Measurements from ENCODE around the gene LAMB4.

LAMB4 gene

GRCh38 chr7:108109221-108109908, 20.8 kb downstream of the LAMB4 start:
- no peak for DNase-seq

DNA sequence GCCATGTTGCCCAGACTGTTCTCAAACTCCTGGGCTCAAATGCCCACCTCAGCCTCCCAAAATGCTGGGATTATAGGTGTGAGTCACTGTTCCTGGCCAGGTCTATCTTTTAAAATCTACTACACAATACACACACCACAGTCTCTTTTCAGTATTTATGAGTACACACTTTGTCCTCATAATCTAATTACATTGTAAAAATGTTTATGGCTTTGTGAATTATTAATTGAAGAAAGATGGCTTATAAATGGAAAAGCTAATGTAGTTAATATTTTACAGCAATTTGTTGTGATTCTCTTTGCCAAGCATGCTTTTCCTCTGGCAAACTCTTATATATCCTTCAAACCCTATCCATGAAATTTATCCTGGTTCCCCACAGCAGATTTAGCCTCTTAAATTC, 22.0 kb downstream of the LAMB4 start:
- no peak for DNase-seq

DNA sequence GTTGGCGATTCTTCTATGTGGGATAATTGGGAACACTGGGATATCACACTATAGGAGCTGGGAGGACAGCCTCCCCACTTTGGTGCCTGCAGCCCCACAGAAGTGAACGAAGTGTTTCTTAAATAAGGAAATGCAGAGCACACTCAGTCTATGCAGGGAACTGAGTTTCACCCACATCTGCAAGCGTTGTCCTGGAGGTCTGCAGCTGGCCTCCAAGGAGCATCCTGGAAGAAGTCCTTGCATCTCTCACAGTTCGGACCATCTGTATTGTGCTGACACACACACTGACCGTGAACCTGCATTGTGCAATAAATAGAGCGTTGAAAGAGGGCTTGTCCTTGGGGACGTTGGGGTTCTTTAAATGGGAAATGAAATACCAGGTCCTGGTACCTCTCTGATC, 25.8 kb downstream of the LAMB4 start:
- no peak for DNase-seq

DNA sequence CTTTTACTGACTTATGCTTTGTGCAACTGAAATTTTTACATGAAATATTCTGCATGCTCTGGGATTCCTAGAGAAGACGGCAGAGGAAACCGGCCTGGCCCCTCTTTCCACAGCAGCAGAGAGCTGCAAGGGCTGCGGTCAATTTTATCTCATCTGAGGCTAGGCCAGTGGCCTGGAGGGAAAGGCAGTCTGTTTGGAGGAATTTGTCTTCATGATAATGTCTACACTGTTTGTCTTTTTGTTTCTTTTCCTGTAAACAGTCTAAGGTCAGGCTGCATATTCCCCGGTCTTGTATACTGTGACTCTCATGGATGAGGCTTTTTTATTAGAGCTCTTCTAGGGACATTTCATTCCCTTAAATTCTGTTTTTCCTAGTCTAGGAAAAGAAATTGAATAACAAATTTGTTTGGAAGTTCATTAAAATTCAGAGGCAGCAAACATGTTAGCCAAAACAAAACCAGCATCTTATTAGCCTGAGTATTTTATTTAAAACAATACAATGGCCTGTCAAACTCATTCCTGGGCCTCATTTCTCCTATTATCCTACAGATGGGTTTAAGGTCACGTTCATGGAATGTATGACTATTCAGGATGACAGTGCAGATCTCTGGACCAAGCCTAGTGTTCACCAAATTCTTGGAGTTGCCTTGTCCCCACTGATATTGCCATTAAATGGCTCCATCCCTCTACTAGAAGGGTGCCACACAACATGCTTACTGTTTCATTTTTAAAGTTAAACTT, 26.4 kb downstream of the LAMB4 start:
- peak; percentile 68 for DNase-seq

- DNase-seq: no peak
Observed at GRCh38 chr7:108102671-108103312, 27.4 kb downstream of the LAMB4 start.

- no peak for DNase-seq
Observed at GRCh38 chr7:108101759-108102158, 28.4 kb downstream of the LAMB4 start.

GRCh38 chr7:108099713-108100112, 30.4 kb downstream of the LAMB4 start:
- DNase-seq: no peak

DNA sequence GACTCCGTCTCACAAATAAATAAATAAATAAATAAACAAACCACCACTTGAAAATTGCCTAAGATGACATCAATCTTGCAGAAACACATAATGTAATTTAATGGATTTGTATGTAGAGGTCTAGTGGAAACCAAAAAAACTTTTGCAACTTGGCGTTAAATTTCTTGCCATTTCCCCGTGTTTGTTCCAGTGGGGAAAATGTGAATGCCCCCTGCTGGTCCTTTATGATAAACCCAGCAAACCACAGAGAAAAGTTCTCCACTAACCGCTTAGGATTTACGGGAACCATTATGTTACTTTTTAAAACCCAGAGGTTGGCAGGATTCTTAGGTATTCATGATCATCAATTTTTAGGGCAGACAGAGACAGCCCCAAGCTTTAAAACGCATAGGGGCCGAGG, 32.5 kb downstream of the LAMB4 start:
- no peak for DNase-seq

GRCh38 chr7:108096996-108097395, 33.2 kb downstream of the LAMB4 start:
- DNase-seq: no peak

DNA sequence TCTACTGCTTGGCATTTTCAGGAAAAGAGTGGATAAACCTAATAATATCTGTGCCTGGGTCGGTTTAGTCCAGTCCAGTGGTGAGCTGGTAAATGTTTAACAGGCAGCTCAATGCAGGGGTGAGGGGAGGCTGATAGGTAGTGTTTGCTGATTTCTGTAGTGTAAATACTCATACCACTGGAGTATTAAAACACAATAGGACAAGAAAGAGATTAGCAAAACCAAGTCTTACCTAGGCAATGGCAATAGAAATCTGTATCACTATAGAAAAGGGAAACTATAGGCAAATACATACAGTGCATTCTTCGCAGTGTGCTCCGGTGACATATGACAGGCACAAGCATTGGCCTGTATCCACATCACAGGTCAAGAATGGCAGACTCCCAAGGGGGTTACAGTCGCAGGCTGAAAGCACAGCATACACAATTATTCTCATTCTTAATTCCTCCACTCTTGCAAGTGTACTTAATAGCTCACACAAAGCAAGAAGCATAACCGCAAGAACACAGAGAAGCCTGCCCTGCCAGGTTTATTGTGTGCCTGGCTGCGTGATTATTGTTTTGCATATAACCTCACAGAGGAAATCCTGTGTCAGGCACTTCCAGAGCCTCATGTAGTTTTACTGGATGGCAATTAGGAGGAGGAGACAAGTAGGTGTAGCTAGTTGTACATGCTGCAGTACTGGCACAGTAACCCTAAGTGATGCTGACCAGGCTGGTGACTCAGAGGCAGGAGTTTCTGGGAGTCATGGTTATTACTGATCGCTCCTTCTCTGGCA, 35.0 kb downstream of the LAMB4 start:
- DNase-seq: peak; percentile 84

- DNase-seq: peak; percentile 86
Observed at GRCh38 chr7:108094346-108094745, 35.8 kb downstream of the LAMB4 start.

DNA sequence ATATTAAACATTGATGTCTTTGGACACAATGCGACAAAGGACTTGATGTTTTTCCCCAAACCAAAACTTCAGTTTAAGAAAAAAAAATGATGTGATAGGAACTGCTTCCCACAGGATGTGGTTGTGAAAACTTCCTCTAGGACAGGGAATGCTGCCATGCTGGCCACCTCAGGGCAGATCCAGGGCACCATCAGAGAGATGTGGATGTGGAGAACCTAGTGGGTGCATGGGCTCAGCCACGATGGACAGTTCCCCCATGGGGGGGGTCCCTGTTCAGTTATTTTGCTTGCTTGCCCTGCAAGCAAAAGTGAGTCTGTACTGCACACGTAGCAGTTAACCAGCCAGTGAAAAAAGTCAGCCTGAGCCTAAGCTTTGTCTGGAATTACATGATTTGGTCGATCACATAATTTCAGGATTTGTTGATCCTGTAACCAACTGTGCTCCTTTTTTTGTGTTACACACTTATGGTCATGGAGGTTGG, 36.3 kb downstream of the LAMB4 start:
- DNase-seq: peak; percentile 50

GRCh38 chr7:108093341-108093740, 36.8 kb downstream of the LAMB4 start:
- DNase-seq: no peak

DNA sequence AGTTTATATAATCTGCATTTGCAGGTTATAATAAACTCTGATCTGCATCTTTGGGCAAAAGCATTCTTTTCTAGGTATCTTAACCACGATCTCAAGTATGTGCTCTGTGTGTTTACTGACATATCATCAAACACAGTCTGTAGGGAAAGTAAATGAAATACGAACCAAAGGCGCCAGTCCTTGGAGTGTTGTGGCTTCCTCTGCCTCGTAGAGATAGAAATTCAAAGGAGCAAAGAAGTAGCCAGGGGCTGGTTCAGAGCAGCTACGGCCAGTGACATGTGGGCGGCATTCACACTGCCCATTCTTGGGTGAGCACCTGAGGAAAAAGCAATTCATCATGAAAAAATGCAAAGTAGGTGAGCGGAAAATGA, 38.7 kb downstream of the LAMB4 start:
- no peak for DNase-seq

GRCh38 chr7:108090791-108091460, 39.2 kb downstream of the LAMB4 start:
- DNase-seq: peak; percentile 36

DNA sequence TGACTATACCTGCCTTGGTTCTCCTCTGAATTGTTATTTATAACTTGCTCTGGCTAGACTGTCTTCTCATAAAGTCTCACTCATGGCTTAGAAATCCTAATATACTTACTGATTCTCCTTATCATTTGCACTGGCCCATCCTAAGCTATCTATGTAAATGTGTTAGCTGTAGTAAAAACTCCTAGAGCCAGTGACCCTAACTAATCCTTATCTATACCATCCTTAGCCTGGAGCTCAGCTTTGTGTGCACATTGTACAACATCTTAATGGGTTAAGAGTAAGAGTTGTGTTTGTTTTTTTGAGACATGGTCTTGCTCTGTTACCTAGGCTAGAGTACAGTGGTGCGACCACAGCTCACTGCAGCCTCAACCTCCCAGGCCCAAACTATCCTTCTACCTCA, 40.8 kb downstream of the LAMB4 start:
- DNase-seq: no peak

GRCh38 chr7:108088729-108089128, 41.4 kb downstream of the LAMB4 start:
- peak; percentile 46 for DNase-seq

- no peak for DNase-seq
Observed at GRCh38 chr7:108087778-108088177, 42.4 kb downstream of the LAMB4 start.

GRCh38 chr7:108086962-108087361, 43.2 kb downstream of the LAMB4 start:
- no peak for DNase-seq

GRCh38 chr7:108086546-108086945, 43.6 kb downstream of the LAMB4 start:
- DNase-seq: no peak

DNA sequence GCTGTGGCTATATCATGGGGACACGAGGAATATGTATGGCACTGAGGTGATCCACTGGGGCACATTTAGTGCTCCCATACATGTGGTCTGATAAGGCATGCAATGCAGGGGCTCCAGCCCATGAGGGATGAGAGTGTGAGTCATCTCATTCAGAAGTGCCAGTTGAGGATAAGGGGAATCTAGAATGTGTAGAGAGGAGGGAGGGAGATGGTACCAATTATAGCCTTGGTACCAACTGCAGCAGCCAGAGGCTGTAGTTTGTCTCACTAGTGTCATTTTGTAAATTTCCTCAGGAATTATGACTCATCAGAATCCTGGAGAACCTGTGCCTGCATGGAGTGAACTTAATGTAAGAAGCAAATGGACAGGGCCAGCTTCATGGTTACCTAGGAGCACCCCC, 46.2 kb downstream of the LAMB4 start:
- peak; percentile 72 for DNase-seq
